Activated CD4-positive, alpha-beta memory T cell treated with anti-CD3 and anti-CD28 coated beads for 36 hours (primary cell): ENCODE results near the gene PRR5L. TPM values are rescaled to one million over a fixed set of nuclear protein-coding genes. Genes with fewer than 3 reads are reported as not detected.

Source experiments
- CTCF ChIA-PET: fragments of 350-600 bp; sonication (Branson Sonifier 250); formaldehyde crosslinking; loops from one replicate; lab custom pipeline; 2021; ENCODE audit warnings: antibody characterized with exemption, inconsistent platforms; lab: Charles Lee
- POLR2A ChIA-PET: fragments of 350-600 bp; sonication (Branson Sonifier 250); formaldehyde crosslinking; loops from one replicate; lab custom pipeline; 2021; ENCODE audit warnings: antibody characterized with exemption; lab: Charles Lee
- DNase-seq: peaks from one replicate; pipeline ENCODE4 v3.0.0-alpha.2; 2020
- H3K27ac Mint-ChIP-seq: one replicate; pipeline ENCODE4 v1.8.0; 2021; ENCODE audit warnings: mixed read lengths
- H3K27me3 Mint-ChIP-seq: one replicate; pipeline ENCODE4 v1.8.0; 2021; ENCODE audit warnings: mixed read lengths
- H3K36me3 Mint-ChIP-seq: one replicate; pipeline ENCODE4 v1.8.0; 2021; ENCODE audit warnings: mixed read lengths
- H3K4me1 Mint-ChIP-seq: one replicate; pipeline ENCODE4 v1.8.0; 2021; ENCODE audit warnings: low read depth, mixed read lengths
- H3K4me3 Mint-ChIP-seq: one replicate; pipeline ENCODE4 v1.8.0; 2021; ENCODE audit warnings: mild to moderate bottlenecking, mixed read lengths
- H3K9me3 Mint-ChIP-seq: one replicate; pipeline ENCODE4 v1.8.0; 2021; ENCODE audit warnings: mixed read lengths
- intact Hi-C: fragments of 100-400 bp; cut with micrococcal nuclease; formaldehyde crosslinking; loops from one replicate; pipeline ENCODE4 v1.15.1; 2023
- total RNA-seq, 2 experiments: library from RNA; stranded (reverse); gene quantifications; one replicate each; pipeline ENCODE4 v1.2.3, GENCODE V29; 2021

Gene PRR5L
- total RNA-seq, 2 experiments from 2014 or later: 42.7 to 43.6 TPM

DNA sequence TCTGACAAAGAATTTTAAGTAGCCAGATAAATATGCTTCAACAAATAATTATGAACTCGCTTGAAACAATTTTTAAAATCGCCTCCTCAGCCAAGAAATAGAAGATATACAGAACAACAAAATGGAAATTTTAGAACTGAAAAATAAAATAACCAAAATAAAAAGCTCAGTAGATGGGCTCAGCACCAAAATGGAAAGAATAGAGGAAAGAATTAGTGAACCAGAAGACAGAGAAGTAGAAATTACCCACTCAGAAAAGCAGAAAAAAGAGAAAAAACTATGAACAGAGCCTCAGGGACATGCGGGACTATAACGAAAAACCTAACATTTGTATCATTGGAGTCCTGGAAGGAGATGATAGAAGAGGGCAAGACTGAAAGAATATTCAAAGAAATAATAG lies 14.2 kb upstream of the PRR5L start:
- POLR2A ChIA-PET: no interaction called here
- CTCF ChIA-PET: interaction anchor here (2.1 to 4.5 kb wide), 2 partner anchors 15 to 211 kb away, joined by 7 to 27 read pairs; no protein-coding TSS in a partner anchor
- no peaks in the 10 kb centered on the region for H3K27me3 Mint-ChIP-seq
- no peak for DNase-seq
- no peak overlapping the region for H3K4me3 Mint-ChIP-seq
- H3K9me3 Mint-ChIP-seq: peaks cover 5% of the 10 kb centered on the region
- H3K36me3 Mint-ChIP-seq: peaks cover 16% of the 10 kb centered on the region
- peaks cover 11% of the 10 kb centered on the region for H3K4me1 Mint-ChIP-seq
- H3K27ac Mint-ChIP-seq: no peak overlapping the region
- intact Hi-C loops: no loop called here

DNA sequence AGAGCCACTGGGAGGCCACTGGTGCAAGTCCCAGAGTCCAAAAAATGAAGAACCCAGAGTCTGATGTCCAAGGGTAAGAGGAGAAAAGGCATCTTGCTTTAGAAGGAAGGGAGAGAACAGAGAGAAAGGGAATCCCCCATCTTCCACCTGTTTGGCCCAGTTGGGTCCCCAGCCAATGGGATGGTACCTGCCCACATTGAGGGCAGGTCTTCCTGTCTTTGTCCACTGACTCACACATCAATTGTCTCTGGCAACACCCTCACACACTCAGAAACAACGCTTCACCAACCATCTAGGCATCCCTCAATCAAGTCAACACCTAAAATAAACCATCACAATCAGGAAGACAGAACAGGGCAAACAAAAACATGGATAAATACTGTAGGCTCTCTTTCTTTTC lies 13.2 kb upstream of the PRR5L start:
- no peaks in the 10 kb centered on the region for H3K27me3 Mint-ChIP-seq
- intact Hi-C loops: no loop called here
- no peak overlapping the region for H3K27ac Mint-ChIP-seq
- no peak overlapping the region for H3K4me3 Mint-ChIP-seq
- H3K4me1 Mint-ChIP-seq: peaks cover 15% of the 10 kb centered on the region
- peaks cover 5% of the 10 kb centered on the region for H3K9me3 Mint-ChIP-seq
- H3K36me3 Mint-ChIP-seq: peaks cover 13% of the 10 kb centered on the region
- POLR2A ChIA-PET: no interaction called here
- CTCF ChIA-PET: interaction anchor here (4.5 kb wide), 1 partner anchor 16 kb away, joined by 27 read pairs; no protein-coding TSS in a partner anchor
- no peak for DNase-seq

DNA sequence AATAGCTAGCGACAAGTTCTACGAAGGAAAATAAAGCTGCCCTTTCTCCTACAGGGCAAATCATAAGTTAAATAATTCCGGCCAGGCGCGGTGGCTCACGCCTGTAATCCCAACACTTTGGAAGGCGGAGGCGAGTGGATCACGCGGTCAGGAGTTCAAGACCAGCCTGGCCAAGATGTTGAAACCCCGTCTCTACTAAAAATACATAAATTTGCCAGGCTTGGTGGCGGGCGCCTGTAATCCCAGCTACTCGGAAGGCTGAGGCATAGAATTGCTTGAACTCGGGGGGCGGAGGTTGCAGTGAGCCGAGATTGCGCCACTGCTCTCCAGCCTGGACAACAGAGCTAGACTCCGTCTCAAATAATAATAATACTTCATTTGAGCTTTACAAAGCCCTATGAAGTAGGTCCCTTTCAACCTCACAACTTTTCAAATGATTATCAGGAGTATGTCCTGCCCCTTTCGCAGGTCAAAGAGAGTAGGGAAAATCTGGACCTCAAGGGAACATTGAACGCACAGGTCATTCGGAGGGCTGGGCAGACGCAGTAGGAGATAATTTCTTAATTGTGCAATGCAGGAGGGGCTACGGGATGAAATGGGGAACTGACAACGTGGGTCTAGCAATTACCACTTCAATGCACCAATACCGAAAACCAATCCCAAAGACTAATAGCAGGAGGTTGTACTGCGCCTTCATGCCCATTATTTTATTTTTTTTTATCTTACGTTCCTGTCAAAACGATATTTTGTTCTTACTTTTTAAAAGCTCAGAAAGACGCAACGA lies 7.5 kb upstream of the PRR5L start:
- Mint-ChIP-seq H3K4me3 (peak overlapping the region; percentile 89), H3K27me3 (no peaks in the 10 kb centered on the region), H3K27ac (peak overlapping the region; percentile 74), H3K4me1 (peaks cover 32% of the 10 kb centered on the region), H3K9me3 (no peaks in the 10 kb centered on the region), H3K36me3 (no peaks in the 10 kb centered on the region)
- CTCF ChIA-PET: interaction anchor here (0.9 to 9.2 kb wide), 9 partner anchors 8 to 458 kb away, joined by 3 to 205 read pairs (median 4); partner anchors contain the start of gene TRAF6
- DNase-seq: no peak
- POLR2A ChIA-PET: no interaction called here
- intact Hi-C loops: loop anchor here (1.0 to 2.0 kb wide), 3 partner anchors 66 to 458 kb away; partner anchors contain the start of gene TRAF6

- Mint-ChIP-seq H3K27me3 (no peaks in the 10 kb centered on the region), H3K9me3 (no peaks in the 10 kb centered on the region), H3K4me1 (peaks cover 32% of the 10 kb centered on the region), H3K4me3 (peak within 1 kb of the TSS; percentile 89), H3K27ac (peak within 1 kb of the TSS; percentile 74), H3K36me3 (no peaks in the 10 kb centered on the region)
- POLR2A ChIA-PET: interaction anchor here (0.6 to 1.2 kb wide), 2 partner anchors 100 to 203 kb away, joined by 4 read pairs; no protein-coding TSS in a partner anchor
- peak; percentile 98 for DNase-seq
- intact Hi-C loops: loop anchor here (1.0 to 2.0 kb wide), 3 partner anchors 65 to 457 kb away; partner anchors contain the start of gene TRAF6
- CTCF ChIA-PET: interaction anchor here (0.8 to 9.2 kb wide), 11 partner anchors 9 to 458 kb away, joined by 3 to 205 read pairs (median 5); partner anchors contain the start of gene TRAF6
Measured at GRCh38 chr11:36289226-36289852, 6.7 kb upstream of the PRR5L start, which contains the start of gene COMMD9. Gene COMMD9, minus strand, starts transcription at chr11:36289424. Its CDS starts 12 bp downstream, at chr11:36289412.

DNA sequence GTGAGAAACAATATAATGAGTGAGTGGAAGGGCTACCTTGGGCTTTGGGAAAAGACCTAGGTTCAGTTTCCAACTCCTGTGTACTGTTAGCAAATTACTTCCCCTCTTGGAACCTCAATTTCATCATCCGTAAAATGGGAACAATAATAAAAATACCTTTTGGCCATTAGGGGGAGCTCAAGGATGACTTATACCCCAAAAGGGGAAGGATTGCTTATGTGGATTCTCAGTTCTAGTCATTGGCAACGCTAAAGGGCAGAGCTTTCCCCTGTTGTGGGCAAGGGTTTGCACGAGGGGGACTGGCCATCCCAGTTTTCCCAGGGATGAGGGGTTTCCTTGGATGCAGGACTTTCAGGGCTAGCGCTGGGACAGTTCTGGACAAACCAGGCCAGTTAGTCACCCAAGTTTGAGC lies 3.8 kb upstream of the PRR5L start:
- POLR2A ChIA-PET: interaction anchor here (2.3 kb wide), 1 partner anchor 186 kb away, joined by 7 read pairs; no protein-coding TSS in a partner anchor
- no peaks in the 10 kb centered on the region for H3K27me3 Mint-ChIP-seq
- no peaks in the 10 kb centered on the region for H3K36me3 Mint-ChIP-seq
- intact Hi-C loops: loop anchor here (1.0 to 5.0 kb wide), 7 partner anchors 85 to 455 kb away; no protein-coding TSS in a partner anchor
- no peak overlapping the region for H3K4me3 Mint-ChIP-seq
- no peaks in the 10 kb centered on the region for H3K9me3 Mint-ChIP-seq
- peak overlapping the region; percentile 36 for H3K27ac Mint-ChIP-seq
- H3K4me1 Mint-ChIP-seq: peaks cover 23% of the 10 kb centered on the region
- CTCF ChIA-PET: interaction anchor here (0.6 to 9.2 kb wide), 49 partner anchors 8 to 455 kb away, joined by 3 to 205 read pairs (median 4); partner anchors contain the start of gene TRAF6
- DNase-seq: peak; percentile 22

DNA sequence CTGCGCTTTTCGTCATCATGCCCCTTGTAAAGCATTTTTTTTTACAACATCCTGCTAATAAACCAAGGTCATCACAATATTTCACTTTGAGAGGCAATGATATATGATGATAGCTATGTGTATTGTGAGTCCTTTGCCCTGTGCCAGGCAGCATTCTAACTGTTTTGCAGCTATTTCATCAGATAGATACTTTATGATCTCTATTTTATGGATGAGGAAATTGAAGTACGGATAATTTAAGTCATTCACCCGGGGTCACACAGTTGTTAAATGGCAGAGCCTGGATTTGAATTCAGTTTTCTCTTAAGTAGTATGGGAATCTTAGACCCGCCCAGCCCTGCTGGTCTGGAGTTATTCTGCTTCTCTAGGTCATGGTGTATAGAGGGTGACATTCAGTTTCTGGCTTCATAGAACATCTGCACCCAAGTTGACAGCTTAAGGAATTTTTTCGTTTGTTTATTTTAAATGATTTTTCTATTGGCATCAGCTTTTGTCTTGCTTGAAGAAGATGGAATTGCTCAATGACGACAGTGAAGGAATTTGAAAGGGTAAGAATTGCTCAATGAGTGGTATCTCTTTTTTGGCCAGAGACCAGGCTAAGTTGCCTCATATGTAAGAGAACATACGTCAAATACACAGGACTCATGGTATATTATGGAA lies 926 bp downstream of the PRR5L start:
- Mint-ChIP-seq H3K9me3 (no peaks in the 10 kb centered on the region), H3K36me3 (no peaks in the 10 kb centered on the region), H3K4me3 (no peak overlapping the region), H3K27me3 (no peaks in the 10 kb centered on the region), H3K4me1 (peaks cover 4% of the 10 kb centered on the region), H3K27ac (no peak overlapping the region)
- ChIA-PET POLR2A (no interaction called here), CTCF (interaction anchor here (1.2 to 3.1 kb wide), 4 partner anchors 10 to 475 kb away, joined by 3 to 12 read pairs (median 4); no protein-coding TSS in a partner anchor)
- no peak for DNase-seq
- intact Hi-C loops: no loop called here

DNA sequence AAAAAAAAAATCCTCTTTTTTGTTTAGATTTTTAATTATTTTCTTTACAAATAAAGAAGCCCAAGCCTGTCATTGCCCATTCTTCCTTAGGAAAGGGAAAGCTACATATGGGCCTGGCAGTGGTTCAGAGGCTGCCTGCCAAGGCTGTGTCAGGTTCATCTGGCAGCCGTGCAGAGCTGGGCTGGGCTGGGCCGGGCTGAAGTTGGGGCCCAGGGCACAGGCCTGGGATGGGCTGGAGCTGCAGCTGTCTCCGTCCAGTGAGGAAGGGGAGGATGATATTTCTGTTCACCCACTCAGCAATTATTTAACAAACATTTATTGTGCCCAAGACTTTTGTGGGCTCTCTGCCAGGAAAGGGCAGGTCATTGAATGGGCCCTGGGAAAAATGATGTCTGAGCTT lies 4.6 kb downstream of the PRR5L start:
- H3K4me1 Mint-ChIP-seq: no peaks in the 10 kb centered on the region
- no peak overlapping the region for H3K4me3 Mint-ChIP-seq
- ChIA-PET CTCF (interaction anchor here (1.4 to 1.8 kb wide), 2 partner anchors 9 to 179 kb away, joined by 6 to 10 read pairs; no protein-coding TSS in a partner anchor), POLR2A (no interaction called here)
- no peaks in the 10 kb centered on the region for H3K9me3 Mint-ChIP-seq
- H3K27me3 Mint-ChIP-seq: no peaks in the 10 kb centered on the region
- intact Hi-C loops: no loop called here
- no peak for DNase-seq
- no peak overlapping the region for H3K27ac Mint-ChIP-seq
- no peaks in the 10 kb centered on the region for H3K36me3 Mint-ChIP-seq

DNA sequence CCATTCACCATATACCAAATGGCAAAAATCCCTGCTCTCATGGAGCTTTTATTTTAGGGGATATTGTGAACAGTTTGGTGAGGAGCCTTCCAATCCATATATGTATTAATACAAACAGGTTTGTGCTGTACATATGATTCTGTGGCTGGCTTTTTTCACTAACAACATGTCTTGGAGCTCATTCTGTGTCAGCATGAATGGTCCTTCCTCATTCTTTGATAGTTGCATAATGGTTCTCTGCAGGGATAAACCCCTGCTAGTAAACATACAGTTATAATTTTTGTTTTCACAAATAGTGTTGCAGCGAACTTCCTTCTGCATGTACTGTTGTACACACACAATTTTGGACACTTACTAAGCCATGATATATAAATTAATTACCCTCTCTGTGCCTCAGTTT lies 8.3 kb downstream of the PRR5L start:
- intact Hi-C loops: no loop called here
- CTCF ChIA-PET: interaction anchor here (0.8 to 1.8 kb wide), 4 partner anchors 12 to 189 kb away, joined by 3 to 9 read pairs (median 6); no protein-coding TSS in a partner anchor
- H3K9me3 Mint-ChIP-seq: peaks cover 4% of the 10 kb centered on the region
- no peaks in the 10 kb centered on the region for H3K36me3 Mint-ChIP-seq
- H3K27ac Mint-ChIP-seq: no peak overlapping the region
- H3K4me1 Mint-ChIP-seq: peaks cover 5% of the 10 kb centered on the region
- no peak for DNase-seq
- POLR2A ChIA-PET: no interaction called here
- no peak overlapping the region for H3K4me3 Mint-ChIP-seq
- peaks cover 4% of the 10 kb centered on the region for H3K27me3 Mint-ChIP-seq

DNA sequence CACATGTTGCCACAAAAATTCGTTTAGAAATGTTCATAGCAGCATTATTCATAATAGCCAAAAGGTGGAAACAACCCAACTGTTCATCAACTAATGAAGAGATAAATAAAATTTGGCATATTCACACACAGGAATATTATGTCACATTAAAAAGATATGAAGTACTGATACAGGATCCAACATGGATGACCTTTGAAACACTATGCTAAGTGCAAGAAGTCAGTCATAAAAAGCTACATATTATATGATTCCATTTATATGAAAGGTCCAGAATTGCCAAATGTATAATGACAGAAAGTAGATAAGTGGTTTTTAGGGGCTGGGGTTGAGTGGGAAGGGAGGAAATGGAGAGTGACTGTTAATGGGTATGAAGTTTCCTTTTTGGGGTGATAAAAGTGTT lies 9.0 kb downstream of the PRR5L start:
- Mint-ChIP-seq H3K36me3 (no peaks in the 10 kb centered on the region), H3K27me3 (peaks cover 4% of the 10 kb centered on the region), H3K27ac (no peak overlapping the region), H3K4me1 (peaks cover 5% of the 10 kb centered on the region), H3K4me3 (no peak overlapping the region), H3K9me3 (peaks cover 4% of the 10 kb centered on the region)
- POLR2A ChIA-PET: no interaction called here
- CTCF ChIA-PET: interaction anchor here (0.8 to 1.2 kb wide), 2 partner anchors 15 to 188 kb away, joined by 3 read pairs; no protein-coding TSS in a partner anchor
- no peak for DNase-seq
- intact Hi-C loops: loop anchor here (5.0 kb wide), 1 partner anchor 172 kb away; no protein-coding TSS in a partner anchor

DNA sequence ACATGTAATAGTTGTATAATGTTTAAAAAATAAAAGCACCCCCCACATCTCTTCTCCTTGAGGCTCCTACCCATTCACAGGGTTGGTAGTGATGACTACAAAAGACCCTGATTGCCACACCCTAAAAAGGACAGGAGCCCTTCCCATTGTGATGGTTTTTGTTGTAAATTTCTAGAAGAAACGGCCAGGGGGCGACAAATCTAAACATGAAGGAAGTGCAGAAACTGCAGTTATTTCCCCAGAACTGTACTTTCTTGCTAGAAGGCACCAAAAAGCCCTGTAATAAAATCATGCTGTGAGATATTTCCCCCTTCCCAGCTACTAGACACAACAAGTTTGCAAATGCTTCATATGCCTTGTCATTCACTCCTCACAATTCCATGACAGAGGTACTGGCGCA lies 10.8 kb downstream of the PRR5L start:
- Mint-ChIP-seq H3K9me3 (peaks cover 4% of the 10 kb centered on the region), H3K27me3 (peaks cover 4% of the 10 kb centered on the region), H3K4me3 (no peak overlapping the region), H3K4me1 (peaks cover 5% of the 10 kb centered on the region), H3K36me3 (no peaks in the 10 kb centered on the region), H3K27ac (no peak overlapping the region)
- intact Hi-C loops: loop anchor here (1.0 to 5.0 kb wide), 2 partner anchors 170 to 185 kb away; no protein-coding TSS in a partner anchor
- peak; percentile 31 for DNase-seq
- ChIA-PET CTCF (interaction anchor here (0.7 to 1.5 kb wide), 10 partner anchors 10 to 191 kb away, joined by 3 to 8 read pairs (median 4); no protein-coding TSS in a partner anchor), POLR2A (no interaction called here)

GRCh38 chr11:36308577-36308976 lies 12.5 kb downstream of the PRR5L start:
- intact Hi-C loops: loop anchor here (5.0 kb wide), 1 partner anchor 169 kb away; no protein-coding TSS in a partner anchor
- DNase-seq: no peak
- CTCF ChIA-PET: interaction anchor here (1.1 kb wide), 1 partner anchor 184 kb away, joined by 4 read pairs; no protein-coding TSS in a partner anchor
- H3K27me3 Mint-ChIP-seq: peaks cover 4% of the 10 kb centered on the region
- H3K4me1 Mint-ChIP-seq: peaks cover 15% of the 10 kb centered on the region
- no peaks in the 10 kb centered on the region for H3K36me3 Mint-ChIP-seq
- H3K4me3 Mint-ChIP-seq: no peak overlapping the region
- H3K27ac Mint-ChIP-seq: no peak overlapping the region
- H3K9me3 Mint-ChIP-seq: peaks cover 4% of the 10 kb centered on the region
- POLR2A ChIA-PET: no interaction called here
